Panc1 (cell line): ENCODE data around the gene TRIO.

Experiments
- POLR2AphosphoS5 ChIP-seq: IDR thresholded peaks from 2 replicates; pipeline ENCODE4 v1.6.1; 2012; ENCODE audit warnings: mild to moderate bottlenecking, low read depth, low read length, moderate library complexity
- TF ChIP-seq, protein P1 (sequence below): fragments of 450-650 bp; IDR thresholded peaks from 2 replicates; pipeline ENCODE4 v1.5.1; 2017; ENCODE audit warnings: mild to moderate bottlenecking

GRCh38 chr5:14495301-14495700 lies 352.2 kb downstream of the TRIO start:
- TF ChIP-seq, protein P1, sequence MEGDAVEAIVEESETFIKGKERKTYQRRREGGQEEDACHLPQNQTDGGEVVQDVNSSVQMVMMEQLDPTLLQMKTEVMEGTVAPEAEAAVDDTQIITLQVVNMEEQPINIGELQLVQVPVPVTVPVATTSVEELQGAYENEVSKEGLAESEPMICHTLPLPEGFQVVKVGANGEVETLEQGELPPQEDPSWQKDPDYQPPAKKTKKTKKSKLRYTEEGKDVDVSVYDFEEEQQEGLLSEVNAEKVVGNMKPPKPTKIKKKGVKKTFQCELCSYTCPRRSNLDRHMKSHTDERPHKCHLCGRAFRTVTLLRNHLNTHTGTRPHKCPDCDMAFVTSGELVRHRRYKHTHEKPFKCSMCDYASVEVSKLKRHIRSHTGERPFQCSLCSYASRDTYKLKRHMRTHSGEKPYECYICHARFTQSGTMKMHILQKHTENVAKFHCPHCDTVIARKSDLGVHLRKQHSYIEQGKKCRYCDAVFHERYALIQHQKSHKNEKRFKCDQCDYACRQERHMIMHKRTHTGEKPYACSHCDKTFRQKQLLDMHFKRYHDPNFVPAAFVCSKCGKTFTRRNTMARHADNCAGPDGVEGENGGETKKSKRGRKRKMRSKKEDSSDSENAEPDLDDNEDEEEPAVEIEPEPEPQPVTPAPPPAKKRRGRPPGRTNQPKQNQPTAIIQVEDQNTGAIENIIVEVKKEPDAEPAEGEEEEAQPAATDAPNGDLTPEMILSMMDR: no peak
- TF ChIP-seq POLR2AphosphoS5: no peak
